HCT116 (cell line): ENCODE data around the gene FCAMR.

Source experiments
- CTCF ChIP-seq, 3 experiments: fragments of 200-600 bp in 1 of 3; sonication (generic) in 1 of 3; IDR thresholded peaks in 2 of 3; conservative IDR thresholded peaks in 1 of 3; 2 replicates each; pipeline ENCODE4 v1.5.1; 2012 to 2017; ENCODE audit warnings: low read depth in 2 of 3, low read length in 2 of 3, antibody characterized with exemption in 1 of 3, borderline replicate concordance in 1 of 3, control low read depth in 1 of 3, mild to moderate bottlenecking in 1 of 3, mixed read lengths in 1 of 3, mixed run types in 1 of 3, moderate library complexity in 1 of 3; ENCODE audit not compliant: insufficient read depth in 1 of 3
- POLR2A ChIP-seq: IDR thresholded peaks from 2 replicates; pipeline ENCODE4 v1.7.0; 2011; ENCODE audit warnings: borderline replicate concordance; ENCODE audit not compliant: insufficient read depth, insufficient read length; ENCODE audit errors: extremely low read depth

- TF ChIP-seq POLR2A (no peak), CTCF (IDR thresholded peaks at IDR 0.05 in 2 of 3, conservative IDR thresholded peaks at IDR 0.05 in 1 of 3; ENCODE audit: borderline replicate concordance in 1 of 3, insufficient read depth in 1 of 3, low read depth in 2 of 3, low read length in 2 of 3) (no peak)
These were observed 35.8 kb upstream of the FCAMR start for GRCh38 chr1:207006083-207006482.
